ENCODE measurements around the gene PSMC5.
"Not testable (repeated sequence)": the region's sequence is repeated elsewhere in the genome, so short reads cannot be mapped to it uniquely, and the experiment has no call there.

PSMC5 gene

DNA sequence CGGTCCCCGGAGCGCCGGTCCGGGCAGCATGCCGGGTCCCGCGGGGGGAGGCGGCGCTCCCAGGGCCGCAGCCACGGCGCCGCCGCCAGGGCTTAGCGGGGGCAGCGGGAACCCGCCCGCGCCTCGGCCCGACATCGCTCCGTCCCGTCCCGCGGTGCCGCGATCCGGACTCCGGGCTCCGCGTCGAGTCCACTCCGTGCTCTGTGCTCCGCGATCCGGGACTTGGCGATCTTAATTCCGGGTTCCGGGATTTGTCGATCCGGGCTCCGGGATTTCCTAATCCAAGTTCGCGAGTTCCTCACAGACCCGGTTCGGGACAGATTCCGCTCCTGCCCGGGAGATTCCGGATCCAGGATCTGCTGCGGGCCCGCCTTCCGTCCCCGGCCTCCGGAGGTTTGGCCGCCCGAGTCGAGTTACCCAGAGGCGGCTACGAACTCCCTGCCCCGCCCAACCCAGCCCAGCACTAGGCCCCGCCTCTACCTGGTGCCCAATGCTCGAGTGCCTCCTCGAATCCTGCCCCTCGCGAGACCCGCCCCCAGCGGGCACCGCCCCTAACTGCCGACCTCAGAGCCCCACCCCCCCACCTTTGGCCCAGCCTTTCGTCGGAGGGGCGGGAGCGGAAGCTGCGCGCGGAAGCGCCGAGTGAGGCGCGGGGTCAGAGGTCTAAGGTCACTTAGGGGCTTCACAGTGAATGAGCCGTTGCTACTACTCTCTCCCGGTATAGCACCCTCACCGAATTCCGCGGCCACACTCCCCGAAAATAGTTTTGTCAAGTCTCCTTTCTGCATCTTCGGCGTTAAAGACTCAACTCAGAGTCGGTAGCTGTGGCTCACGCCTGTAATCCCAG is 15.5 kb downstream of the PSMC5 start, which contains the start of gene SMARCD2:
Gene SMARCD2, minus strand, starts transcription at position 146 of the 847 bp plus-strand sequence. Its CDS starts 11 bp downstream, at position 135.
- H3K4me2 ChIP-seq (ENCODE audit: low read depth, low read length, poor library complexity, severe bottlenecking) = peak within 1 kb of the TSS; percentile 90
- peaks cover 46% of the 10 kb centered on the region for H3K4me1 ChIP-seq (ENCODE audit: insufficient read depth, low read length, poor library complexity, severe bottlenecking)
- peaks cover 49% of the 10 kb centered on the region for H3K79me2 ChIP-seq (ENCODE audit: insufficient read depth, low read length)
- peaks cover 10% of the 10 kb centered on the region for H3F3A ChIP-seq (ENCODE audit: low read depth)
- H3K27me3 ChIP-seq (ENCODE audit: insufficient read depth, low read length, poor library complexity, severe bottlenecking) = no peaks in the 10 kb centered on the region
- no peaks in the 10 kb centered on the region for H3K9me3 ChIP-seq (ENCODE audit: insufficient read depth, low read depth, low read length)
- TF ChIP-seq EZH2phosphoT487 (IDR thresholded peaks at IDR 0.05; ENCODE audit: borderline replicate concordance) = no peak
- TF ChIP-seq, protein P1, sequence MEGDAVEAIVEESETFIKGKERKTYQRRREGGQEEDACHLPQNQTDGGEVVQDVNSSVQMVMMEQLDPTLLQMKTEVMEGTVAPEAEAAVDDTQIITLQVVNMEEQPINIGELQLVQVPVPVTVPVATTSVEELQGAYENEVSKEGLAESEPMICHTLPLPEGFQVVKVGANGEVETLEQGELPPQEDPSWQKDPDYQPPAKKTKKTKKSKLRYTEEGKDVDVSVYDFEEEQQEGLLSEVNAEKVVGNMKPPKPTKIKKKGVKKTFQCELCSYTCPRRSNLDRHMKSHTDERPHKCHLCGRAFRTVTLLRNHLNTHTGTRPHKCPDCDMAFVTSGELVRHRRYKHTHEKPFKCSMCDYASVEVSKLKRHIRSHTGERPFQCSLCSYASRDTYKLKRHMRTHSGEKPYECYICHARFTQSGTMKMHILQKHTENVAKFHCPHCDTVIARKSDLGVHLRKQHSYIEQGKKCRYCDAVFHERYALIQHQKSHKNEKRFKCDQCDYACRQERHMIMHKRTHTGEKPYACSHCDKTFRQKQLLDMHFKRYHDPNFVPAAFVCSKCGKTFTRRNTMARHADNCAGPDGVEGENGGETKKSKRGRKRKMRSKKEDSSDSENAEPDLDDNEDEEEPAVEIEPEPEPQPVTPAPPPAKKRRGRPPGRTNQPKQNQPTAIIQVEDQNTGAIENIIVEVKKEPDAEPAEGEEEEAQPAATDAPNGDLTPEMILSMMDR (conservative IDR thresholded peaks at IDR 0.05; ENCODE audit: low read length) = no peak
- H3K9ac ChIP-seq (ENCODE audit: low read depth, low read length, poor library complexity, severe bottlenecking) = peak within 1 kb of the TSS; percentile 97
- H3K36me3 ChIP-seq (ENCODE audit: insufficient read depth, low read length) = no peaks in the 10 kb centered on the region
- H4K20me1 ChIP-seq (ENCODE audit: insufficient read depth, low read length, poor library complexity, severe bottlenecking) = peaks cover 40% of the 10 kb centered on the region
- no peaks in the 10 kb centered on the region for H3K9me2 ChIP-seq (replicated peaks; ENCODE audit: low read depth, low read length)
- peak within 1 kb of the TSS; percentile 86 for H2AFZ ChIP-seq (ENCODE audit: low read length)
- H3K4me3 ChIP-seq (ENCODE audit: low read length, poor library complexity, severe bottlenecking) = peak within 1 kb of the TSS; percentile 89

DNA sequence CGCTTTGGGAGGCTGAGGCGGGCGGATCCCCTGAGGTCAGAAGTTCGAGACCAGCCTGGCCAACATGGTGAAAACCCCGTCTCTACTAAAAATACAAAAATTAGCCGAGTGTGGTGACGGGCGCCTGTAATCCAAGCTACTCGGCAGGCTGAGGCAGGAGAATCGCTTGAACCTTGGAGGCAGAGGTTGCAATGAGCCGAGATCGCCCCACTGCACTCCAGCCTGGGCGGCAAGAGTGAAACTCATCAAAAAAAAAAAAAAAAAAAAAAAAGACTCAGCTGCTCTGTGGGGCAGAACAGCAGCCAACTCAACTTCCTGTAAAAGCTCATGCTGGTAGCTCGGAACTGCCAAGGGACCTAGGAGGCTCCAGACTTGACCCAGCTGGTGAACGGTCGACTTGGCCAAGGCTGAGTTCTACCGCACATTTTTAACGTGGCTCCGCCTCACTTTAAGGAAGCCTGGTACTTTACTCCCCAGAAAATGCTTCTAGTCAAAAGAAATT is 16.2 kb downstream of the PSMC5 start:
- Histone ChIP-seq H3K4me1 (ENCODE audit: insufficient read depth, low read length, poor library complexity, severe bottlenecking) (peaks cover 45% of the 10 kb centered on the region), H3K4me2 (ENCODE audit: low read depth, low read length, poor library complexity, severe bottlenecking) (peak overlapping the region; percentile 90), H3K9ac (ENCODE audit: low read depth, low read length, poor library complexity, severe bottlenecking) (peak overlapping the region; percentile 97), H2AFZ (ENCODE audit: low read length) (peak overlapping the region; percentile 65), H3K79me2 (ENCODE audit: insufficient read depth, low read length) (peaks cover 42% of the 10 kb centered on the region), H3K4me3 (ENCODE audit: low read length, poor library complexity, severe bottlenecking) (peak overlapping the region; percentile 89), H4K20me1 (ENCODE audit: insufficient read depth, low read length, poor library complexity, severe bottlenecking) (peaks cover 38% of the 10 kb centered on the region)
- not testable (repeated sequence) for H3K9me2 ChIP-seq (replicated peaks; ENCODE audit: low read depth, low read length); H3K27me3 ChIP-seq (ENCODE audit: insufficient read depth, low read length, poor library complexity, severe bottlenecking); H3K36me3 ChIP-seq (ENCODE audit: insufficient read depth, low read length); H3K9me3 ChIP-seq (ENCODE audit: insufficient read depth, low read depth, low read length); H3F3A ChIP-seq (ENCODE audit: low read depth)

DNA sequence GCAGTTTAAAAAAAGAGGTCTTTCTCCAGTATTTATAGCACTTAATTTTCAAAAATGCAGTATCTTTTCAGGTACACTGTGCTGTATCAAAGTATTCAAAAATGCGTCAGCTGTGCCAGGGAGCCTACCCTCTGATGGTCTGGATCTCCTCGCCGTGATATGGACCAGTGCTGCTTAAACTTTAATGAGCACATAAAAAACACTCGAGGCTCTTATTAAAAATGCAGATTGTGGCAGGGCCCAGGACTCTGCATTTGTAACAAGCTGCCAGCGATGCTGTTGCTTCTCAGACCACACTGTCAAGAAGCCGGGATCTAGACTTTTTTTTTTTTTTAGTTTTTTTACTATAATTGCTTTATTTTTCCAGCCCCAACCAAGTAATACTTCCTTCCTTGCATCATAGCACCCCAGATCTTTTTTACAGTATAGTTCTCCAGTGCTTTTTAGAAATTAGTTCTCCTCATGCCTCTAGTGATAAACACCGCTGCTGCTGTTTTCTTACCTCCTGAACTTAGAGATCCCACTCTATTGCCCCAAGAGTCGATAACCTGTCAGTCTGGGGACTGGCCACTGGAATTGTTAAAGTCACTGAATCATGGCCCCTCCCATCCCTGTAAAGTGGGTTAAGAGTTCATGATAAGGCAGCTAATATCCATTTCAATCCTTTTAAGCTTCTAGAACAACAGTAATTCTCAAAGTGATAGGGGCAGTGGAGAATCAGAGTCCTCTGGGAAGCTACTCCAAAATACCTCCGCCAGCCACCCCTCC is 16.9 kb downstream of the PSMC5 start:
- Histone ChIP-seq H3K4me2 (ENCODE audit: low read depth, low read length, poor library complexity, severe bottlenecking) (peak overlapping the region; percentile 90), H3K36me3 (ENCODE audit: insufficient read depth, low read length) (no peaks in the 10 kb centered on the region), H3F3A (ENCODE audit: low read depth) (peaks cover 10% of the 10 kb centered on the region), H3K9me2 (replicated peaks; ENCODE audit: low read depth, low read length) (no peaks in the 10 kb centered on the region), H3K4me1 (ENCODE audit: insufficient read depth, low read length, poor library complexity, severe bottlenecking) (peaks cover 39% of the 10 kb centered on the region), H2AFZ (ENCODE audit: low read length) (peak overlapping the region; percentile 65), H3K9ac (ENCODE audit: low read depth, low read length, poor library complexity, severe bottlenecking) (peak overlapping the region; percentile 97), H3K4me3 (ENCODE audit: low read length, poor library complexity, severe bottlenecking) (peak overlapping the region; percentile 89), H3K27me3 (ENCODE audit: insufficient read depth, low read length, poor library complexity, severe bottlenecking) (no peaks in the 10 kb centered on the region), H3K9me3 (ENCODE audit: insufficient read depth, low read depth, low read length) (no peaks in the 10 kb centered on the region), H3K79me2 (ENCODE audit: insufficient read depth, low read length) (peaks cover 36% of the 10 kb centered on the region), H4K20me1 (ENCODE audit: insufficient read depth, low read length, poor library complexity, severe bottlenecking) (peaks cover 32% of the 10 kb centered on the region)
- TF ChIP-seq EZH2phosphoT487 (IDR thresholded peaks at IDR 0.05; ENCODE audit: borderline replicate concordance) = no peak
- TF ChIP-seq, protein P1 (conservative IDR thresholded peaks at IDR 0.05; ENCODE audit: low read length) = no peak
